ENCODE results near the gene COBLL1. TPM values are rescaled to one million over a fixed set of nuclear protein-coding genes. Genes with fewer than 3 reads are reported as not detected.

The COBLL1 gene
- total RNA-seq, 1 experiment from 2014 or later = 4.4 TPM

DNA sequence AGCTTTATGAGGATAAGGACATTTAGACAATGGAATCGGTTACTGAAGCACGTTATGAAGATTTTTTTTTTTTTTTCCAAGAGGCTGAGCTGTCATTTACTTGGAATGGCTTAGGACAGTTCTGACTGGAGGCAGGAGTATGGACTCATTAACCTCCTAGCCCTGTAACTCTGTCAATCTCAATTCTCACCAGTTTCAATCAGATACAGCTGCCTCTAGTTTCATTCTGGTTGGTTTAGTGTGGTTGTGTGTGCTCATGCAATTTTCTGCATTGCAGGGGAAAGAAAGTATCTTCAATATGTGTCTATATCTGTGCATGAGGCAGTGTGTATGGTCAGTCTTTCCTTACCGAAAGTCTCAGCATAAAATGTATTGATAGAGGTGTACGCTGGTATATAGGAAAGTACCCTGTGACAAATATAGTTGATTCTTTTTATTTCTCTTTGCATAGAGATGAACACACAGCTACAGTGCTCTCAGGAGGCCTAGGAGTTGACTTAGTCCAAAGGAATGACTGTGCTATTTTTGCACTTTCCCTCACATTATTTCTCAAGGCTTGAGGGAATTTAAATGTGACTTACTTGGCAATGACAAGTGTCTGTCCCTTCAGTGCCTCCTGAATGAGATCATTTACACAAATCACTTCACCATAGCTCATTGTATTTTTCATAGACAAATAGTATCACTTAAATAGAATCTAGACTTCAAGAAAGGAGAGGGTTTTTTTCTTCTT lies 169.8 kb downstream of the COBLL1 start:
- CTCF ChIA-PET = no interaction called here
- Histone ChIP-seq H3K27ac (ENCODE audit: low read length) (no peak overlapping the region), H3K27me3 (ENCODE audit: control insufficient read depth, insufficient read depth, low read length) (no peaks in the 10 kb centered on the region), H3K9me3 (ENCODE audit: control insufficient read depth, insufficient read depth, low read depth, low read length) (no peaks in the 10 kb centered on the region), H3K4me1 (ENCODE audit: control insufficient read depth, insufficient read depth, low read length) (no peaks in the 10 kb centered on the region), H3K36me3 (ENCODE audit: control insufficient read depth, insufficient read depth, low read length) (no peaks in the 10 kb centered on the region), H3K4me3 (ENCODE audit: low read depth in 2 of 2, low read length in 2 of 2) (no peak overlapping the region)
- POLR2A ChIA-PET = no interaction called here
- in situ Hi-C loops (cut with HindIII; ENCODE audit: low pct_unique_long_range_greater_than_20kb, low sequenced_read_pairs) = no loop called here
- BruUV-seq (replicated peaks) = no TSS peak
- no peak for ATAC-seq
- intact Hi-C loops (cut with micrococcal nuclease; ENCODE audit: unreplicated experiment) = no loop called here
- no peak for TF ChIP-seq REST (IDR thresholded peaks at IDR 0.05; ENCODE audit: insufficient read depth in 1 of 2, low read depth in 2 of 2, low read length in 1 of 2)
- no peak for TF ChIP-seq TCF7L2 (IDR thresholded peaks at IDR 0.05; ENCODE audit: low read depth, low read length)
- no peak for TF ChIP-seq SIN3A (IDR thresholded peaks at IDR 0.05; ENCODE audit: borderline replicate concordance, insufficient read depth, low read depth, low read length)
- no peak for TF ChIP-seq POLR2AphosphoS5 (IDR thresholded peaks at IDR 0.05; ENCODE audit: low read depth, low read length)
- TF ChIP-seq CTCF (IDR thresholded peaks at IDR 0.05) = no peak
- DNase-seq (ENCODE audit: low read depth, low spot score) = no peak

GRCh38 chr2:164669291-164669690 lies 172.3 kb downstream of the COBLL1 start:
- TF ChIP-seq POLR2AphosphoS5 (IDR thresholded peaks at IDR 0.05; ENCODE audit: low read depth, low read length) (no peak), SIN3A (IDR thresholded peaks at IDR 0.05; ENCODE audit: borderline replicate concordance, insufficient read depth, low read depth, low read length) (no peak), REST (IDR thresholded peaks at IDR 0.05; ENCODE audit: insufficient read depth in 1 of 2, low read depth in 2 of 2, low read length in 1 of 2) (no peak), CTCF (IDR thresholded peaks at IDR 0.05) (no peak)
- no peak for ATAC-seq
- Histone ChIP-seq H3K4me3 (ENCODE audit: low read depth in 2 of 2, low read length in 2 of 2) (no peak overlapping the region), H3K36me3 (ENCODE audit: control insufficient read depth, insufficient read depth, low read length) (no peaks in the 10 kb centered on the region), H3K27me3 (ENCODE audit: control insufficient read depth, insufficient read depth, low read length) (no peaks in the 10 kb centered on the region), H3K27ac (ENCODE audit: low read length) (no peak overlapping the region), H3K4me1 (ENCODE audit: control insufficient read depth, insufficient read depth, low read length) (no peaks in the 10 kb centered on the region), H3K9me3 (ENCODE audit: control insufficient read depth, insufficient read depth, low read depth, low read length) (no peaks in the 10 kb centered on the region)
- intact Hi-C loops (cut with micrococcal nuclease; ENCODE audit: unreplicated experiment) = no loop called here
- CTCF ChIA-PET = no interaction called here
- DNase-seq (ENCODE audit: low read depth, low spot score) = no peak
- BruUV-seq (replicated peaks) = no TSS peak
- POLR2A ChIA-PET = no interaction called here
- in situ Hi-C loops (cut with HindIII; ENCODE audit: low pct_unique_long_range_greater_than_20kb, low sequenced_read_pairs) = no loop called here

Measured in Panc1 (cell line).